GM12801 (cell line): ENCODE results near the gene ACP6.

Experiments used
- TF ChIP-seq, protein P1 (sequence below): IDR thresholded peaks from one replicate; pipeline ENCODE4 v1.5.1; 2011; ENCODE audit warnings: control low read depth; ENCODE audit not compliant: insufficient read length; ENCODE audit errors: extremely low read depth

The ACP6 gene

DNA sequence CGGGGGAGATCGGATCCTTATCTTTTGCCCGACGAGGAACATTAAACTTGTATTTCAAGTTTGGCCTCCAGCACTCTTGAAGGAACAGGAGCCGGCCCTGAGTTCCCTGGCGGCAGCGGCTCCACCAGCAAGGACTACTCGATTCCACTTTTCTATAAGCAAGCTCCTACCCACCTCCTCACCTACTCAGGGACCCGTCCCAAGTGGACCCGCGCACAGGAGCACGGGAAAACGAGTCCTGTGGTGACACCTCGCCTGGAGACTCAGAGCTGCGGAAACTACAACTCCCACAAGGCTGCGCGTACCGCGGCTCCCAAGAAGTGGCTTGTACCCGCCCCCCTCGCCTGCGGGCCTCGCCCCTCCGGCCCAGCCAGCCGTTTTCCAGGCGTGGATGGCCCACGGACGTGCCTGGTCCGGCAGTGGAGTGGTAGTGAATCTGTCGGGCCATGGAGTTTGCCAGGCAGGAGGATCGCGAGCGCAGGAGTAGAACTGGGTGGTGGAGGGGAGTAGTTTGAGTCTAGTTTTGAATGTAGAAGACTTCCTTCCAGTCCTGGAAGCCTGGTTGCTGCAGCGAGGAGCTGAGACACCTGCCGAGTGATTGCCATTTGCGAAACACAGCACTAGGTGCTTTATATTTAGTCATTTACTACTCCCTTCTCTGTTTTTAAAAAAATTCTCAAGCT, at the start of gene ACP6:
Gene ACP6, minus strand, starts transcription at position 206 of the 683 bp plus-strand sequence. CDS start 476 bp downstream, outside the sequence.
- TF ChIP-seq, protein P1, sequence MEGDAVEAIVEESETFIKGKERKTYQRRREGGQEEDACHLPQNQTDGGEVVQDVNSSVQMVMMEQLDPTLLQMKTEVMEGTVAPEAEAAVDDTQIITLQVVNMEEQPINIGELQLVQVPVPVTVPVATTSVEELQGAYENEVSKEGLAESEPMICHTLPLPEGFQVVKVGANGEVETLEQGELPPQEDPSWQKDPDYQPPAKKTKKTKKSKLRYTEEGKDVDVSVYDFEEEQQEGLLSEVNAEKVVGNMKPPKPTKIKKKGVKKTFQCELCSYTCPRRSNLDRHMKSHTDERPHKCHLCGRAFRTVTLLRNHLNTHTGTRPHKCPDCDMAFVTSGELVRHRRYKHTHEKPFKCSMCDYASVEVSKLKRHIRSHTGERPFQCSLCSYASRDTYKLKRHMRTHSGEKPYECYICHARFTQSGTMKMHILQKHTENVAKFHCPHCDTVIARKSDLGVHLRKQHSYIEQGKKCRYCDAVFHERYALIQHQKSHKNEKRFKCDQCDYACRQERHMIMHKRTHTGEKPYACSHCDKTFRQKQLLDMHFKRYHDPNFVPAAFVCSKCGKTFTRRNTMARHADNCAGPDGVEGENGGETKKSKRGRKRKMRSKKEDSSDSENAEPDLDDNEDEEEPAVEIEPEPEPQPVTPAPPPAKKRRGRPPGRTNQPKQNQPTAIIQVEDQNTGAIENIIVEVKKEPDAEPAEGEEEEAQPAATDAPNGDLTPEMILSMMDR, result no peak

- TF ChIP-seq, protein P1, result no peak
Observed at GRCh38 chr1:147719711-147720225, 49.4 kb upstream of the ACP6 start.

DNA sequence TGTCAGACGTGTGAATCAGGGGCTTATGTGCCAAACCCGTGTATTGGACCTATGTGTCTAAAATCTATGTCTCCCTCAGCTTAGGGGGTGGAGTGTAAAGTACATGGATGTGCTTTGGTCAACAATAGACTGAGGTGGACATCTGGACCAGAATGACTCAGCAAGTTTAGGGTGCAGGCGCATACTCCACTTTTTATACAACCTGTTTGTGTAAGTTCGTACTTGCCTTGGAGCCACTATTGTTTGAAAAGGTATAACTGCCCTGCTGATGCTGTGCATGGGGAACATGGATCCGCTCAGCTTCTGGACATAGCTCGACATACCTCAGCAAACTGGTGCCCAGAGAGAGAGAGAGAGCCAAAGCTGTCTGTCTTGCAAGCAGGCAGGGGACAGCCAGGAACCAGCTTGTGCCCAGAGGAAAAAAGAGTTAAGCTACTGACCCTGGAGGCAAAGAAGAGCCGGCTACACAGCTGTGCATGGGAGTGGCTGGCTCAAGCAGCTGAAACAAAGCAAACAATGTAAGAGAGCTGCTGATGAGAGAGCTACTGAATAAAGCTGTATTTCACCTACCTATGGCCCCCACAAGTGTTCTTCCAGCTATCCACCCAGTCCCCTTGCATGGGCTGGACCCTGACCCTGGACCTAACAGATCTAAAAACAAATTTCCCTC, 48.8 kb upstream of the ACP6 start:
- TF ChIP-seq, protein P1, result no peak

DNA sequence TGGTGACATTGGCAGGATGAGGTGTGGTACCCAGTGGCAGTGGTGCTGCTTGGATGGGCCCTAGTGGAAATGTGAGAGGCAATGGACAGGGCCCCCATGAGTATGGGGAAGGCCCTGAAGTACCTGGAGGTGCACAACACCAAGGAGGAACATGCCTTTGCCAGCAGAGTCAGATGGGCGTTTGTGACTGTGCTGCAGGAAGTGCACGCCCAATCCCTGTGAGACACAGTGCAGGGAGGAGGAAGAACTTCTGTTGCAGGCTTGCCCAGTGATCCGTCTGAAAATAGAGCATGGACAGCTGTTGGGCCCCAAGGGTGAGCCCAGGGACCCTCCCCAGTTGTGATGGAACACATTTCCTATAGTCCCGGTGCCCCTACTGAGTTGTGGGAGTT, 47.4 kb upstream of the ACP6 start:
- TF ChIP-seq, protein P1, result no peak

- TF ChIP-seq, protein P1, result no peak
Observed at GRCh38 chr1:147717051-147717705, 46.9 kb upstream of the ACP6 start.

DNA sequence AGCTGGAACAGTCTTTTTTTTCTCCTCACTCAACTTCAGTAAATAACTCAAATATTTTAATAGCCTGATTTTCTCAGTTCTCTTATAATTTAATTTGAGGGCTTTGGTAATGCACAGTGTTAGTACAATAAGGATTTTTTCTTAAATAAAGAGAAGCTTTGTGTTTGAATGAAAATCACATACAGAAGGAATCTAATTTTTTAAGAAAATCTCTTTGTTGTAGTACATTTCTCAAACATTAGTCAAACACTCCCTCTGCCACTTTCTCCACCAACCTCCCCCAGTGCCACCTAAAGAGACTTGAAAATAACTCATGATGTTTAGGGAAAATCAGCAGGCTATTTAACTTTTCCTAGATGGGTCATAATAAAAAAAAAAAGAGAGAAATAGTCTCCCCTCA, 42.3 kb upstream of the ACP6 start:
- TF ChIP-seq, protein P1, result no peak
